Caki2 (cell line): Measurements from ENCODE around the gene DNAJC5G. TPM values are rescaled to one million over a fixed set of nuclear protein-coding genes. Genes with fewer than 3 reads are reported as not detected.

Experiments used
- DNase-seq: peaks from one replicate; pipeline ENCODE4 v3.0.0-alpha.2; 2015; ENCODE audit warnings: low read depth
- in situ Hi-C: cut with HindIII; loops from 2 replicates; pipeline ENCODE4 v1.10.0; 2016; ENCODE audit warnings: low sequenced_read_pairs, low pct_unique_long_range_greater_than_20kb, mixed read lengths
- total RNA-seq: library from RNA; depleted of rRNA; stranded (reverse); fragments of >200 nt; shearing (Covaris generic); gene quantifications from 2 replicates; pipeline ENCODE4 v1.2.3, GENCODE V29; 2014; ENCODE audit warnings: low replicate concordance; rRNA removed

DNAJC5G gene
- total RNA-seq: not detected in 2 replicates

GRCh38 chr2:27275211-27276150, at the start of gene DNAJC5G:
TSS of gene DNAJC5G (plus strand) at chr2:27275433. CDS start at chr2:27276729, 1,296 bp downstream.
- no peak for DNase-seq
- in situ Hi-C loops: no loop called here

- DNase-seq: no peak
- in situ Hi-C loops: no loop called here
Observed at GRCh38 chr2:27225526-27225925, 49.7 kb upstream of the DNAJC5G start.

GRCh38 chr2:27227501-27227900, 47.7 kb upstream of the DNAJC5G start:
- in situ Hi-C loops: no loop called here
- no peak for DNase-seq

- in situ Hi-C loops: no loop called here
- DNase-seq: no peak
Observed at GRCh38 chr2:27231921-27232320, 43.3 kb upstream of the DNAJC5G start.

GRCh38 chr2:27233341-27233740, 41.9 kb upstream of the DNAJC5G start:
- DNase-seq: no peak
- in situ Hi-C loops: no loop called here

- no peak for DNase-seq
- in situ Hi-C loops: no loop called here
Observed at GRCh38 chr2:27236136-27236535, 39.1 kb upstream of the DNAJC5G start.

GRCh38 chr2:27236626-27237025, 38.6 kb upstream of the DNAJC5G start:
- in situ Hi-C loops: no loop called here
- no peak for DNase-seq

- no peak for DNase-seq
- in situ Hi-C loops: no loop called here
Observed at GRCh38 chr2:27237341-27237945, 37.8 kb upstream of the DNAJC5G start.

GRCh38 chr2:27238976-27239375, 36.3 kb upstream of the DNAJC5G start:
- DNase-seq: no peak
- in situ Hi-C loops: no loop called here

- in situ Hi-C loops: no loop called here
- no peak for DNase-seq
Observed at GRCh38 chr2:27240406-27240805, 34.8 kb upstream of the DNAJC5G start.

GRCh38 chr2:27241761-27242613, 33.2 kb upstream of the DNAJC5G start:
- DNase-seq: no peak
- in situ Hi-C loops: no loop called here

- DNase-seq: no peak
- in situ Hi-C loops: no loop called here
Observed at GRCh38 chr2:27242614-27242951, 32.6 kb upstream of the DNAJC5G start.

GRCh38 chr2:27243391-27244130, 31.7 kb upstream of the DNAJC5G start:
- no peak for DNase-seq
- in situ Hi-C loops: no loop called here

GRCh38 chr2:27245116-27245515, 30.1 kb upstream of the DNAJC5G start:
- in situ Hi-C loops: no loop called here
- no peak for DNase-seq

- in situ Hi-C loops: no loop called here
- DNase-seq: no peak
Observed at GRCh38 chr2:27245626-27246025, 29.6 kb upstream of the DNAJC5G start.

GRCh38 chr2:27247893-27248292, 27.3 kb upstream of the DNAJC5G start:
- in situ Hi-C loops: no loop called here
- no peak for DNase-seq

- in situ Hi-C loops: no loop called here
- no peak for DNase-seq
Observed at GRCh38 chr2:27249159-27249890, 25.9 kb upstream of the DNAJC5G start.
